HG02588 (cell line): Measurements from ENCODE around the gene CHERP.
"Not testable (repeated sequence)": the region's sequence is repeated elsewhere in the genome, so short reads cannot be mapped to it uniquely, and the experiment has no call there.

Experiments
- ATAC-seq: cut with Tn5 transposase; IDR thresholded peaks from one replicate; pipeline ENCODE4 v1.9.1; 2021; ENCODE audit warnings: mild to moderate bottlenecking, moderate library complexity; ENCODE audit not compliant: unreplicated experiment

CHERP gene

GRCh38 chr19:16544473-16545231 is 2.4 kb upstream of the CHERP start:
- ATAC-seq: no peak

DNA sequence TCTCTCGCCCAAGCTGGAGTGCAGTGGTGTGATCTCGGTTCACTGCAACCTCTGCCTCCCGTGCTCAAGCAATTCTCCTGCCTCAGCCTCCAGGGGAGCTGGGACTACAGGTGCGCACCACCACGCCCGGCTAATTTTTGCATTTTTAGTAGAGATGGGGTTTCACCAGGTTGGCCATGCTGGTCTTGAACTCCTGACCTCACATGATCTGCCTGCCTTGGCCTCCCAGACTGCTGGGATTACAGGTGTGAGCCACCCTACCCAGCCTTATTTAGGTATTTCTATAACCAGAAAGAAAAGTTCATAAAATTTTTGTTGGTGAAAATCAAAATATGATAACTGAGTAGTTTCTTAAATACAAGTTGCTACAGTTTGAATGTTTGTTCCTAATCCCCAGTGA is 1.5 kb upstream of the CHERP start:
- ATAC-seq: not testable (repeated sequence)

DNA sequence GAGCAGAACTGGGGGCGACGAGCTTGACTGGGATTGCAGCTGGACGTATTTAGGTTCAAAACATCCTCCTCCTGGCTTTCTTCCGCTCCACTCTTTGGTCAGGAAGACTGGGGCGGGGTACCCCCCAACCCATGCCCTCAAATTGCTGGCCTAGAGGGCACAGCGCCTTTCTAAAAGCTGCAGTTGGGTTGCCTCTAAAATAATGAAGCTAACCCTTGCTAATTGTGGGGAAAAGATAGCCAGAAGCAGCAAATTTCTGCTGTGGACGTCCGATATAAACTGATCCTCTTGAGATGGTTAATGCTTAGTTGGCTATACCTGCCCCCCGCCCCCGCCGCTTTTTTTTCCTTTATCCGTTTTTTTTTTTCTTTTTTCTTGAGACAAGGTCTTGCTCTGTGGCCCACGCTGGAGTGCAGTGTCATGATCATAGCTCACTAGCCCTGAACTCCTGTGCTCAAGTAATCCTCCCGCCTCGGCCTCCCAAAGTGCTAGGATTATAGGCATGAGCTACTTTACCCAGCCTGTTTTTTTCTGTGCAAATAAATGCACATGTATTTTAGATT is 754 bp upstream of the CHERP start:
- ATAC-seq: no peak

DNA sequence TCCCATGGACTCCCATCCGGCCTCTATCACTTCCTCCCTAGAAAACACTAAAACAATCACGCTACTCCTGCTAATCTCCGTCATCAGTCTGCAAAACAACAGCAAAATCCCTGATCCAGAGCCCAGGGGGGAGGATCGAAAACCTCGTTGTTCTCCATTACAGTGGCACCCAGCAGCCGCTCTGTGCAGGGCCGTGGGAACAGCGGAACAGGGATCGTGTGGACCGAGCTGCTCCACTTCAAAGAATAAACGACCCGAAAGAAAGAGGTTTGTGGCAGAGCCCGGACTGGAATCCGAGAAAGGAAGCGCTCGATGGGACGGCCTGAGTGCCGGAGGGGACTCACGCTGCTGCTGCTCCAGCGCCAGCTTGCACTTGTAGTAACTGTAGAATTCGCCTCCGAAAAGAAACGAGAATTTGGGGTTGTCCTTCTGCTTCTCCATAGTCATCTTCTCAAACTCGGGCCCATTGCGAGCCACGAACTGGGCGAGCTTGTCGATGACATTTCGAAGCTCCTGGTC is 652 bp downstream of the CHERP start:
- no peak for ATAC-seq

DNA sequence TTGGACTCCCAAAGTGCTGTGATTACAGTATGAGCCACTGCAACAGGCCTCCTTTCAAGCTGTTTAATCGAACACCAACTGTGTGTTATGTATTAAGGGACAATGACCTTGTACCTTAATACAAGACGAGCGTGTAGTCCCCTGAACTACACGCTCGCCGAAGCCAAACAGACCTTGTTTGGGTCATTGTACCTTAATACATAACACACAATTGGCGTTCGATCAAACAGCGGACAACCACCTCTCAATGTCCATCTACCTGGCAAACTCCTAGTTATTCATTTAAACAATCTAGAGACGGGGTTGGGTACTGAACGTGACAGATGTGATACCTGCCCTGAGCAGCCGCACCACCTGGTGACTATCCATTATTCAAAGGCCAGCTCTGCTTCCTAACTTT is 1.3 kb downstream of the CHERP start:
- no peak for ATAC-seq

DNA sequence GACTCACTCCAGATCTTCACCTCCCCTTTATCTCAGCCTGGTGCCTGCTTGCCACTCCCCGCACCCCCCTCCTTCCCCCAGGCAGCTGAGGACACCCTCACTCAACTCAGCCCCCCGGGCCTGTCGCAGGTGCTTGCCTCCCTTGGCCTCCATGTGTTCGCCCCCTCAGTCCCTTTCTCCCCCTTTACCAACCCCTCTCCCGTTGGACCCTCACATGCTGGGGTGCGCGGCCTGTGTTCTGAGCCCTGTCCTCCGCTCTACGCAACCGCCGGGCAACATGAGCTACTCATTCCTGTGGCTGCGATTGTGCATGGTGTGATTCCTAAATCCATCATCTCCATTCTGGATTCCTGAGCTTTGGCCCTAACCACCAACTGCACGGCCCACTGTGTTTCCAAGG is 5.1 kb downstream of the CHERP start:
- ATAC-seq: no peak

DNA sequence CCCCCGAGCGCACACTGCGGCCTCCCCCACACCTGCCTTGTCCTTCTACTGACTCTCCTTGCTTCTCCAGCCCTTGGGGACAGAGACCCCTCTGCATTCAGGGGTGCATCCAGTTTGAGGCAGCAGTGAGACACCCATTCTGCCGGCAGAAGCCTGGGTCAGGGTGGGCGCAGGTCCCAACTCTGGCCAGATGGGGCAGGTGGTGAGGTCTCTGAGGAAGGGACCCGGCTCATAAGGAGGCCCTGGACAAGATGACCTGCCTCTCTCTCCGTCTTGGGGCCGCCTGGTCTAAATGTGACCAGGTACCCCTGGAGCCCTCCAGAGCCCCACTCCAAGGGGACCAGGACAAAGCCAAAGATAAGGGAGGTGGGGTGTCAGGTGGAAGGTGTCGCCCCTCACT is 6.1 kb downstream of the CHERP start:
- ATAC-seq: no peak

- no peak for ATAC-seq
Measured at GRCh38 chr19:16535381-16535780, 6.9 kb downstream of the CHERP start.

DNA sequence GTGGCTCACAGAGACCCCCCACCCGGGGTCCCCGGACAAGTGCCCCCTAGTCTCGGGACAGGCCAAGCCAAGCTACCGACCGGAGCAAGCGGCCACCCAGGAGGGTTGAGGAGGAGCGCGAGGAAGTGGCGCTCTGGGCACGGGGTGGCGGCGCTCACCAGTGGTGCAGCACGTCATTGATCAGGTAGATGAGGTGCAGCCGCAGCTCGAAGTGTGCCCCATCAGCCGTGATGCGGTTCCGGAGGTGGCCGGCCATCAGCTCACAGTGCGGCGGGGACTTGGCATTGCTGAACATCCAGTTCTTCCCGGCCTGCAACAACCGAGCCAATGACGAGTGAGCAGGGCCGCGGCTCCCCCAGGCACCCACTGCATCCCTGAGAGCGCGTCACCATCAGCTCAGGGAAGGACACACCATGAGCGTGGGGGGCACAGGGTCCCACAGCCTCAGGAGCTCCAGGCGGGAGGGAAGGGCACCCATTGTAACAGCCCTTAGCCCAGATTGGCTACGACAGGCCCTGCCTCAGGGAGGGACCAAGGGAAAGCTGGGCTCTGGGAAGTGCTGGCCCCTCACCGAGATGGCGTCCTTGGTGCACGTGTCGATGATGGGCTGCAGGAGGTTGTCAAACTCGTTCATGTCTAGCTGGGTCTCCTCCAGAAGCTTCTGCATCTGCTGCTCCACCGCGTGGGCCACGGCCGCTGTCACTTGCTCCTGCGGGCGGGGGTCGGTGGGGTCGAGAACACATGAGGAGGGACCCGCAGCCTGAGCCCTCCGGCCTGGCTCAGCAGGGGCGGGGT is 9.6 kb downstream of the CHERP start:
- no peak for ATAC-seq

GRCh38 chr19:16531380-16531669 is 10.9 kb downstream of the CHERP start:
- ATAC-seq: no peak

GRCh38 chr19:16530540-16531379 is 11.5 kb downstream of the CHERP start:
- ATAC-seq: no peak

GRCh38 chr19:16529466-16530144 is 12.6 kb downstream of the CHERP start:
- ATAC-seq: no peak

GRCh38 chr19:16527971-16528521 is 14.2 kb downstream of the CHERP start:
- ATAC-seq: no peak

GRCh38 chr19:16527334-16527935 is 14.8 kb downstream of the CHERP start:
- no peak for ATAC-seq

DNA sequence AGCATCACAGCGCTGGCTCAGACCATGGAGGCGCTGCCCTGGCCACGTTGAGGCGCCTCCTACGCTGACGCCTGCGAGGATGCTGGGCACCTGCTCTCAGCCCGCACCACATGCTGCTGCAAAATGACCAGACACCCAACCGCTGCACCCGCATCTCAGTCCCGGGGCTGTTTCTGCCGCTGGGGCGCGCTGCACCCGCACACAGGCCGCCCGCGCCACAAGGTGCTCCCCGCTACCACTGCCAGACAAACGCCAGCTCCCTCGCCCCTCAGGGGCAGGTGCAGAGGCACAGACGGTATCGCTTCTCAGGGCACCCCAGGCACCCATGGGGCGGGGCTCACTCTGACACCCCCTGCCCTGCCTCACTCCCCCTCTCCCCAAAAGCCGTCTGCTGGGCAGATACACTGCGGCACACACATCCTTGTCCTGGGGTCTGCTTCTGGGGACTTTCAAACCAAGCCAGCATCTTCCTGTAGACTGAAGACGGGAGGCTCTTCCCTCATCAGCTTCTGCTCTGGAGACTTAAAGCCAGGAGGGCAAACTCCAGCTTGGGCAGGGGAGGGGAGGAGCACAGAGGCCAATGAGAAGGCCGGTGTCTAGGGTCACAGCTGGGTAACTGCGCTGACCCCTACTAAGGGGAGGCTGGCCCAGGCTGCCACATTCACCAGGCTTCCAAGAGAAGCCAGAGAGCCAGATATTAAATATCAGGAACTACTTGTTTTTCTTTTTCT is 16.3 kb downstream of the CHERP start:
- ATAC-seq: no peak

DNA sequence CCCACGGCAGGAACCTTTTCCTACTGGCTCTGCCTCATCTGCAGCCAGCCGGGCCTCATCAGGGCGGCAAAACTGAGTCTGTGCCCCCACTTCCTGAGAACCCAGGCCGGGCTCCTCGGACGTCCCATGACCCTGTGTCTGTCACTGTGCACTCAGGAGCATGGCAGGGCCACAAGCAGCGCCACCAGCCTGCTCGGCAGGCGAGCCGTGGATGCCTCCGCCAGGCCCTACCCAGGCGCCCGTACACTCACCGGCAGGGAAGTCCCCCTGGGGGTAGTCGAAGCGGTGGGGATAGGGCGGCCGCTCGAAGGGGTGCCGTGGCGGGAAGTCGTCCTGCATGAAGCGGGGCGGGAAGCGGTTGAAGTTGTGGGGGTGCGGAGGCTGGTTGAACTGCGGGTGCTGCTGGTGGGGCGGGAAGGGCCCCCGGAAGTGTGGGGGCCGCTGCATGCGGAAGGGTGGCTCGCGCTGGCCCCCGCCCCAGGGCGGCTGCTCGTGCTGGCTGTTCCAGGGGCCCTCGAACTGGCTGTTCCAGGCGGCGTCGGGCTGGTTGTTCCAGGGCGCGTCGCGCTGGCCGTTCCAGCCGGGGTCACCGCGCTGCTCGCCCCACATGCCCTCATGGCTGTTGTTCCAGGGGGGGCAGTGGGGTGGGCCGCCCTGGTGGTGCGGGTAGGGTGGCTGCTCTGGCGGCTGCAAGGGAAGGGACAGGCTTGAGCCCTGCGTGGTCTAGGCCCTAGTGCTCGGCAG is 17.1 kb downstream of the CHERP start:
- ATAC-seq: no peak

GRCh38 chr19:16522559-16523377 is 19.5 kb downstream of the CHERP start:
- ATAC-seq: no peak
